ENCODE data around the gene CYP3A7. TPM values are rescaled to one million over a fixed set of nuclear protein-coding genes. Genes with fewer than 3 reads are reported as not detected.
"Not testable (repeated sequence)": the region's sequence is repeated elsewhere in the genome, so short reads cannot be mapped to it uniquely, and the experiment has no call there.

CYP3A7 gene
- total RNA-seq, 4 donors from 2014 or later, result 0.26 to 1.7 TPM; not detected in 2

GRCh38 chr7:99694201-99694911 lies 40.6 kb downstream of the CYP3A7 start:
- in situ Hi-C loops (cut with MboI; ENCODE audit: low sequenced_read_pairs in 4 of 4), result no loop called here
- no peak for DNase-seq
- intact Hi-C loops (cut with DNase I; ENCODE audit: low total_unique reads), result no loop called here
- no peak overlapping the region for H3K27ac ChIP-seq
- no peaks in the 10 kb centered on the region for H3K36me3 ChIP-seq
- H3K9me3 ChIP-seq, result no peaks in the 10 kb centered on the region
- no peaks in the 10 kb centered on the region for H3K27me3 ChIP-seq
- no peak overlapping the region for H3K4me3 ChIP-seq
- H3K4me1 ChIP-seq, result no peaks in the 10 kb centered on the region
- TF ChIP-seq POLR2A (IDR thresholded peaks at IDR 0.05), result no peak
- no peak for TF ChIP-seq CTCF (IDR thresholded peaks at IDR 0.05 in 4 of 5, conservative IDR thresholded peaks at IDR 0.05 in 1 of 5)
- ATAC-seq, result no peak

- TF ChIP-seq CTCF (IDR thresholded peaks at IDR 0.05 in 4 of 5, conservative IDR thresholded peaks at IDR 0.05 in 1 of 5) (no peak), POLR2A (IDR thresholded peaks at IDR 0.05) (no peak)
- intact Hi-C loops (cut with DNase I; ENCODE audit: low total_unique reads) (no loop called here), in situ Hi-C loops (cut with MboI; ENCODE audit: low sequenced_read_pairs in 4 of 4) (no loop called here)
- Histone ChIP-seq H3K27ac (no peak overlapping the region), H3K4me1 (no peaks in the 10 kb centered on the region), H3K4me3 (no peak overlapping the region), H3K27me3 (no peaks in the 10 kb centered on the region), H3K36me3 (no peaks in the 10 kb centered on the region), H3K9me3 (no peaks in the 10 kb centered on the region)
- DNase-seq (no peak), ATAC-seq (no peak)
These were observed 41.4 kb downstream of the CYP3A7 start for GRCh38 chr7:99693427-99694200.

GRCh38 chr7:99693100-99693426 lies 41.9 kb downstream of the CYP3A7 start:
- no peak for DNase-seq
- TF ChIP-seq CTCF (IDR thresholded peaks at IDR 0.05 in 4 of 5, conservative IDR thresholded peaks at IDR 0.05 in 1 of 5) (no peak), POLR2A (IDR thresholded peaks at IDR 0.05) (no peak)
- H3K27me3 ChIP-seq, result no peaks in the 10 kb centered on the region
- no peaks in the 10 kb centered on the region for H3K9me3 ChIP-seq
- no peak overlapping the region for H3K4me3 ChIP-seq
- intact Hi-C loops (cut with DNase I; ENCODE audit: low total_unique reads) (no loop called here), in situ Hi-C loops (cut with MboI; ENCODE audit: low sequenced_read_pairs in 4 of 4) (no loop called here)
- ATAC-seq, result no peak
- H3K36me3 ChIP-seq, result no peaks in the 10 kb centered on the region
- no peaks in the 10 kb centered on the region for H3K4me1 ChIP-seq
- H3K27ac ChIP-seq, result no peak overlapping the region

GRCh38 chr7:99692563-99692962 lies 42.4 kb downstream of the CYP3A7 start:
- H3K4me3 ChIP-seq; H3K27me3 ChIP-seq; H3K36me3 ChIP-seq; in situ Hi-C loops (cut with MboI; ENCODE audit: low sequenced_read_pairs in 4 of 4); H3K9me3 ChIP-seq; intact Hi-C loops (cut with DNase I; ENCODE audit: low total_unique reads); H3K4me1 ChIP-seq; ATAC-seq; DNase-seq; H3K27ac ChIP-seq: not testable (repeated sequence)

GRCh38 chr7:99691658-99692057 lies 43.3 kb downstream of the CYP3A7 start:
- intact Hi-C loops (cut with DNase I; ENCODE audit: low total_unique reads); DNase-seq; H3K4me3 ChIP-seq; H3K27ac ChIP-seq; in situ Hi-C loops (cut with MboI; ENCODE audit: low sequenced_read_pairs in 4 of 4); H3K36me3 ChIP-seq; H3K9me3 ChIP-seq; H3K4me1 ChIP-seq; H3K27me3 ChIP-seq; ATAC-seq: not testable (repeated sequence)

- H3K4me1 ChIP-seq; intact Hi-C loops (cut with DNase I; ENCODE audit: low total_unique reads); H3K36me3 ChIP-seq; H3K4me3 ChIP-seq; in situ Hi-C loops (cut with MboI; ENCODE audit: low sequenced_read_pairs in 4 of 4); ATAC-seq; DNase-seq; H3K9me3 ChIP-seq; H3K27me3 ChIP-seq; H3K27ac ChIP-seq: not testable (repeated sequence)
These were observed 44.1 kb downstream of the CYP3A7 start for GRCh38 chr7:99690918-99691317.

GRCh38 chr7:99685871-99686608 lies 49.0 kb downstream of the CYP3A7 start:
- H3K4me3 ChIP-seq; H3K9me3 ChIP-seq; intact Hi-C loops (cut with DNase I; ENCODE audit: low total_unique reads); H3K27ac ChIP-seq; H3K4me1 ChIP-seq; ATAC-seq; in situ Hi-C loops (cut with MboI; ENCODE audit: low sequenced_read_pairs in 4 of 4); H3K36me3 ChIP-seq; DNase-seq; H3K27me3 ChIP-seq: not testable (repeated sequence)
